RWPE2 (cell line): ENCODE data around the gene PDCD1.
A peak's percentile ranks its signal among the peaks of the same experiment; 100 is the strongest.

Experiments
- ATAC-seq: fragments of 200-7000 bp; cut with Tn5 transposase; 3 replicates; pipeline ENCODE4 v1.9.1; 2021; ENCODE audit warnings: low read depth
- DNase-seq: peaks from one replicate; pipeline ENCODE4 v3.0.0-alpha.2; 2020; ENCODE audit warnings: low spot score
- H3K27ac ChIP-seq: fragments of 450-650 bp; 2 replicates; pipeline ENCODE4 v1.5.1; 2017; ENCODE audit warnings: mild to moderate bottlenecking; ENCODE audit not compliant: poor library complexity, severe bottlenecking
- H3K27me3 ChIP-seq: fragments of 250-450 bp; sonication (Bioruptor Pico); 2 replicates; pipeline ENCODE4 v1.5.1; 2021; ENCODE audit warnings: mild to moderate bottlenecking, moderate library complexity; ENCODE audit not compliant: insufficient read depth, poor library complexity, severe bottlenecking
- H3K36me3 ChIP-seq: fragments of 250-450 bp; sonication (Bioruptor Pico); 2 replicates; pipeline ENCODE4 v1.5.1; 2020; ENCODE audit warnings: low read depth, mild to moderate bottlenecking, moderate library complexity
- H3K4me1 ChIP-seq: fragments of 250-450 bp; sonication (Bioruptor Pico); 2 replicates; pipeline ENCODE4 v1.5.1; 2021; ENCODE audit warnings: mild to moderate bottlenecking, moderate library complexity; ENCODE audit not compliant: insufficient read depth, poor library complexity, severe bottlenecking
- H3K4me3 ChIP-seq: fragments of 250-450 bp; sonication (Bioruptor Pico); 2 replicates; pipeline ENCODE4 v1.5.1; 2021; ENCODE audit warnings: mild to moderate bottlenecking, moderate library complexity; ENCODE audit not compliant: severe bottlenecking
- H3K9me3 ChIP-seq: fragments of 250-450 bp; sonication (Bioruptor Pico); 2 replicates; pipeline ENCODE4 v1.5.1; 2021; ENCODE audit warnings: mild to moderate bottlenecking, moderate library complexity; ENCODE audit not compliant: severe bottlenecking
- CTCF ChIP-seq: fragments of 450-650 bp; IDR thresholded peaks from one replicate; pipeline ENCODE4 v1.5.1; 2017; ENCODE audit warnings: mild to moderate bottlenecking, moderate library complexity; ENCODE audit not compliant: poor library complexity, severe bottlenecking

PDCD1 gene

GRCh38 chr2:241854342-241855244, 4.1 kb downstream of the PDCD1 start:
- Histone ChIP-seq H3K9me3 (no peaks in the 10 kb centered on the region), H3K36me3 (no peaks in the 10 kb centered on the region), H3K27me3 (no peaks in the 10 kb centered on the region), H3K4me3 (no peak overlapping the region), H3K4me1 (no peaks in the 10 kb centered on the region), H3K27ac (no peak overlapping the region)
- ATAC-seq (no peak), DNase-seq (no peak)
- TF ChIP-seq CTCF, result no peak

- ATAC-seq (no peak), DNase-seq (peak; percentile 58)
- no peak for TF ChIP-seq CTCF
- no peaks in the 10 kb centered on the region for H3K36me3 ChIP-seq
- H3K9me3 ChIP-seq, result no peaks in the 10 kb centered on the region
- H3K4me3 ChIP-seq, result no peak overlapping the region
- H3K27ac ChIP-seq, result no peak overlapping the region
- no peaks in the 10 kb centered on the region for H3K4me1 ChIP-seq
- no peaks in the 10 kb centered on the region for H3K27me3 ChIP-seq
These were observed 4.9 kb downstream of the PDCD1 start for GRCh38 chr2:241853651-241854341.

- ATAC-seq (no peak), DNase-seq (no peak)
- no peaks in the 10 kb centered on the region for H3K4me1 ChIP-seq
- H3K27ac ChIP-seq, result no peak overlapping the region
- no peak for TF ChIP-seq CTCF
- no peaks in the 10 kb centered on the region for H3K27me3 ChIP-seq
- H3K4me3 ChIP-seq, result no peak overlapping the region
- H3K9me3 ChIP-seq, result no peaks in the 10 kb centered on the region
- H3K36me3 ChIP-seq, result no peaks in the 10 kb centered on the region
These were observed 5.6 kb downstream of the PDCD1 start for GRCh38 chr2:241852981-241853631.

- TF ChIP-seq CTCF, result no peak
These were observed 6.3 kb downstream of the PDCD1 start for GRCh38 chr2:241852116-241852980.

More at GRCh38 chr2:241852116-241852980, 6.3 kb downstream of the PDCD1 start:
- Histone ChIP-seq H3K4me3 (no peak overlapping the region), H3K27ac (no peak overlapping the region), H3K4me1 (no peaks in the 10 kb centered on the region), H3K9me3 (no peaks in the 10 kb centered on the region), H3K36me3 (no peaks in the 10 kb centered on the region), H3K27me3 (no peaks in the 10 kb centered on the region)
- peak; percentile 55 for DNase-seq
- ATAC-seq, result no peak
